HL-60 (cell line): ENCODE results near the gene FAM78B.

Experiments
- DNase-seq, 2 experiments: peaks; one replicate each; pipeline ENCODE4 v3.0.0-alpha.2; 2010 to 2020; ENCODE audit warnings: low read depth in 1 of 2, low spot score in 1 of 2
- H3K27ac ChIP-seq: fragments of 250-450 bp; sonication (Bioruptor Pico); replicated peaks from 2 replicates; pipeline ENCODE4 v1.5.1; 2020; ENCODE audit warnings: mild to moderate bottlenecking, moderate library complexity
- H3K27me3 ChIP-seq: fragments of 250-450 bp; sonication (Bioruptor Pico); 2 replicates; pipeline ENCODE4 v1.5.1; 2021; ENCODE audit warnings: mild to moderate bottlenecking, moderate library complexity; ENCODE audit not compliant: insufficient read depth, poor library complexity, severe bottlenecking
- H3K4me3 ChIP-seq: replicated peaks from 2 replicates; pipeline ENCODE4 v1.5.1; 2011; ENCODE audit warnings: mild to moderate bottlenecking, control low read depth, low read length; ENCODE audit not compliant: insufficient read depth
- CTCF ChIP-seq: IDR thresholded peaks from one replicate; pipeline ENCODE4 v1.5.1; 2011; ENCODE audit warnings: low read length, control low read depth, inconsistent platforms; ENCODE audit not compliant: insufficient read depth
- GABPA ChIP-seq: IDR thresholded peaks from 2 replicates; pipeline ENCODE4 v1.6.1; 2012; ENCODE audit warnings: low read depth
- POLR2AphosphoS5 ChIP-seq: IDR thresholded peaks from 2 replicates; pipeline ENCODE4 v1.6.1; 2012; ENCODE audit warnings: low read depth
- REST ChIP-seq: IDR thresholded peaks from 2 replicates; pipeline ENCODE4 v1.6.1; 2012; ENCODE audit warnings: low read depth; ENCODE audit not compliant: insufficient replicate concordance
- SPI1 ChIP-seq: IDR thresholded peaks from 2 replicates; pipeline ENCODE4 v1.6.1; 2012; ENCODE audit warnings: low read depth, mild to moderate bottlenecking, borderline replicate concordance

FAM78B gene

GRCh38 chr1:166111430-166111829 is 55.4 kb downstream of the FAM78B start:
- H3K27ac ChIP-seq = no peak overlapping the region

GRCh38 chr1:166090244-166090643 is 76.6 kb downstream of the FAM78B start:
- Histone ChIP-seq H3K27ac (no peak overlapping the region), H3K4me3 (no peak overlapping the region), H3K27me3 (no peaks in the 10 kb centered on the region)
- no peak for DNase-seq
- no peak for TF ChIP-seq REST
- no peak for TF ChIP-seq CTCF
- no peak for TF ChIP-seq POLR2AphosphoS5
- no peak for TF ChIP-seq SPI1
- TF ChIP-seq GABPA = no peak

More at GRCh38 chr1:166111430-166111829, 55.4 kb downstream of the FAM78B start:
- no peak for TF ChIP-seq GABPA
- TF ChIP-seq SPI1 = no peak
- TF ChIP-seq REST = no peak
- no peak for TF ChIP-seq POLR2AphosphoS5
- TF ChIP-seq CTCF = no peak
- Histone ChIP-seq H3K4me3 (no peak overlapping the region), H3K27me3 (no peaks in the 10 kb centered on the region)
- no peak for DNase-seq

GRCh38 chr1:166089804-166090203 is 77.0 kb downstream of the FAM78B start:
- no peak overlapping the region for H3K27ac ChIP-seq
- no peak for TF ChIP-seq POLR2AphosphoS5
- TF ChIP-seq REST = no peak
- no peak for TF ChIP-seq SPI1
- TF ChIP-seq CTCF = no peak
- no peak for TF ChIP-seq GABPA
- no peaks in the 10 kb centered on the region for H3K27me3 ChIP-seq
- H3K4me3 ChIP-seq = no peak overlapping the region
- no peak for DNase-seq
